Measurements from ENCODE around the gene LRRC19. TPM values are rescaled to one million over a fixed set of nuclear protein-coding genes. Genes with fewer than 3 reads are reported as not detected.

Gene LRRC19
- polyA plus RNA-seq, 3 donors: not detected

DNA sequence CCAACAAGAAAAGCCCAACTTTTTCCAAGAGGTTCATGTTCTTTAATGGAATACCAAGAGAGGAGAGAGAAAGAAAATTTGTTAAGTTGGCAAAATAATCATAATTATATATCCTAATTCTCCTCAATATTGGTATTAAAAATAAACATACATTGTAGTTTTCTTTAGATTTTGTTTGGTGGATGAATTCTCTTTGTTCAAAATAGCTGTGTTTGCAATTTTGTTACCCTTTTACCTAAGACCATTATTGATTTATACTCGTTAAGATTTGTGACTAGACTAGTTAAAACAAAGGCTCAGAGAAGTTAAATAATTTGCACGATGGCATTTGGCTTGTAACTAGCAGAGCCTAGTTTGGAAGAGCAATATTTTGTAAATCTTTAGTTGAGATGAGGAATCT lies 9.7 kb downstream of the LRRC19 start:
- no peaks in the 10 kb centered on the region for H3K27me3 ChIP-seq (ENCODE audit: control insufficient read depth in 2 of 2, insufficient read depth in 2 of 2, low read length in 2 of 2)
- no peak overlapping the region for H3K27ac ChIP-seq (ENCODE audit: low read depth in 1 of 2, low read length in 2 of 2)
- WGBS (ENCODE audit: insufficient coverage): no CpG with 5 or more reads among the region's 2 CpGs
- TF ChIP-seq, protein P1, sequence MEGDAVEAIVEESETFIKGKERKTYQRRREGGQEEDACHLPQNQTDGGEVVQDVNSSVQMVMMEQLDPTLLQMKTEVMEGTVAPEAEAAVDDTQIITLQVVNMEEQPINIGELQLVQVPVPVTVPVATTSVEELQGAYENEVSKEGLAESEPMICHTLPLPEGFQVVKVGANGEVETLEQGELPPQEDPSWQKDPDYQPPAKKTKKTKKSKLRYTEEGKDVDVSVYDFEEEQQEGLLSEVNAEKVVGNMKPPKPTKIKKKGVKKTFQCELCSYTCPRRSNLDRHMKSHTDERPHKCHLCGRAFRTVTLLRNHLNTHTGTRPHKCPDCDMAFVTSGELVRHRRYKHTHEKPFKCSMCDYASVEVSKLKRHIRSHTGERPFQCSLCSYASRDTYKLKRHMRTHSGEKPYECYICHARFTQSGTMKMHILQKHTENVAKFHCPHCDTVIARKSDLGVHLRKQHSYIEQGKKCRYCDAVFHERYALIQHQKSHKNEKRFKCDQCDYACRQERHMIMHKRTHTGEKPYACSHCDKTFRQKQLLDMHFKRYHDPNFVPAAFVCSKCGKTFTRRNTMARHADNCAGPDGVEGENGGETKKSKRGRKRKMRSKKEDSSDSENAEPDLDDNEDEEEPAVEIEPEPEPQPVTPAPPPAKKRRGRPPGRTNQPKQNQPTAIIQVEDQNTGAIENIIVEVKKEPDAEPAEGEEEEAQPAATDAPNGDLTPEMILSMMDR (IDR thresholded peaks at IDR 0.05): no peak
- intact Hi-C loops (cut with micrococcal nuclease): no loop called here
- Mint-ChIP-seq H3K27ac (no peak overlapping the region), H3K4me3 (no peak overlapping the region), H3K9me3 (no peaks in the 10 kb centered on the region), H3K27me3 (ENCODE audit: low read depth in 3 of 3) (peaks cover 0 to 2% (median 2%) of the 10 kb centered on the region in 3 donors), H3K4me1 (peaks cover 2% of the 10 kb centered on the region), H3K36me3 (peaks cover 2 to 3% of the 10 kb centered on the region in 2 donors)
- no peaks in the 10 kb centered on the region for H3K79me2 ChIP-seq (ENCODE audit: insufficient read depth, low read length)
- H2AFZ ChIP-seq (ENCODE audit: insufficient read depth, low read depth, low read length, poor library complexity, severe bottlenecking): no peak overlapping the region
- no peak overlapping the region for H3K4me2 ChIP-seq (replicated peaks; ENCODE audit: extremely low read depth, low read length, poor library complexity, severe bottlenecking)
- H3K36me3 ChIP-seq (replicated peaks in 1 of 2; ENCODE audit: control insufficient read depth in 1 of 2, insufficient read depth in 2 of 2, low read length in 2 of 2): no peaks in the 10 kb centered on the region
- DNase-seq: no peak
- H3K9me3 ChIP-seq (replicated peaks in 1 of 2; ENCODE audit: control insufficient read depth in 1 of 2, insufficient read depth in 1 of 2, low read length in 2 of 2): no peaks in the 10 kb centered on the region
- H3K9ac ChIP-seq (ENCODE audit: insufficient read depth, low read length, poor library complexity, severe bottlenecking): no peak overlapping the region
- no peaks in the 10 kb centered on the region for H3K4me1 ChIP-seq (ENCODE audit: control insufficient read depth in 1 of 2, insufficient read depth in 2 of 2, low read length in 2 of 2)
- no peak overlapping the region for H3K4me3 ChIP-seq (replicated peaks in 1 of 3; ENCODE audit: low read depth in 2 of 3, low read length in 3 of 3)
- H4K20me1 ChIP-seq (ENCODE audit: insufficient read depth, low read length): no peaks in the 10 kb centered on the region

DNA sequence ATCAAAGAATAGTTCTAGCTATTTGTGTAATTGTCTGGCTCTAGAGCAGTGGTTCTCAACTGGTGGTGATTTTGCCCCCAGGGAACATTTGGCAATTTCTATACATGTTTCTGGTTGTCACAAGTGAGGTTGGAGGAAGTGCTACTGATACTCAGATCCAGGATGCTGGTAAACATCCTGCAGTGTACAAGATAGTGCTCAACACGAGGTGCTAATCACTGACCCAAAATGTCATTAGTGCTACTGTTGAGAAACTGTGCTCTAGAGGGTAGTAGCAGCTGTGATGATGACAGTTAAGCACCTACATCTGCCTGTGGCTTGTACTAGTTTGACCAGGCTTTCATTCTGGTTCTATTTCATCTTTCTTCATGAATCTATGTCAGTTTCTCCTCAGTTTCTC lies 22.1 kb downstream of the LRRC19 start:
- Mint-ChIP-seq H3K9me3 (peaks cover 0 to 2% (median 0%) of the 10 kb centered on the region in 7 donors), H3K27ac (no peak overlapping the region), H3K36me3 (peaks cover 17 to 26% of the 10 kb centered on the region in 2 donors), H3K4me1 (no peaks in the 10 kb centered on the region), H3K27me3 (ENCODE audit: low read depth in 3 of 3) (no peaks in the 10 kb centered on the region), H3K4me3 (no peak overlapping the region)
- Histone ChIP-seq H3K36me3 (replicated peaks in 1 of 2; ENCODE audit: control insufficient read depth in 1 of 2, insufficient read depth in 2 of 2, low read length in 2 of 2) (peaks cover 3 to 9% of the 10 kb centered on the region in 2 donors), H3K9ac (ENCODE audit: insufficient read depth, low read length, poor library complexity, severe bottlenecking) (no peak overlapping the region), H3K9me3 (replicated peaks in 1 of 2; ENCODE audit: control insufficient read depth in 1 of 2, insufficient read depth in 1 of 2, low read length in 2 of 2) (no peaks in the 10 kb centered on the region), H4K20me1 (ENCODE audit: insufficient read depth, low read length) (no peaks in the 10 kb centered on the region), H3K4me2 (replicated peaks; ENCODE audit: extremely low read depth, low read length, poor library complexity, severe bottlenecking) (no peak overlapping the region), H3K27me3 (ENCODE audit: control insufficient read depth in 2 of 2, insufficient read depth in 2 of 2, low read length in 2 of 2) (no peaks in the 10 kb centered on the region), H3K4me1 (ENCODE audit: control insufficient read depth in 1 of 2, insufficient read depth in 2 of 2, low read length in 2 of 2) (no peaks in the 10 kb centered on the region), H3K27ac (ENCODE audit: low read depth in 1 of 2, low read length in 2 of 2) (no peak overlapping the region), H3K4me3 (replicated peaks in 1 of 3; ENCODE audit: low read depth in 2 of 3, low read length in 3 of 3) (no peak overlapping the region), H2AFZ (ENCODE audit: insufficient read depth, low read depth, low read length, poor library complexity, severe bottlenecking) (no peak overlapping the region), H3K79me2 (ENCODE audit: insufficient read depth, low read length) (no peaks in the 10 kb centered on the region)
- intact Hi-C loops (cut with micrococcal nuclease): no loop called here
- 73% methylated on average over 1 of the region's 1 CpG for WGBS (ENCODE audit: insufficient coverage)
- no peak for DNase-seq
- TF ChIP-seq, protein P1 (IDR thresholded peaks at IDR 0.05): no peak

Data from CD14-positive monocyte (primary cell).